HCEC 1CT (cell line): ENCODE data around the gene SH3RF3.

ENCODE experiments used
- DNase-seq: peaks from one replicate; pipeline ENCODE4 v3.0.0-alpha.2; 2017

The SH3RF3 gene

GRCh38 chr2:109383505-109384307 is 254.7 kb downstream of the SH3RF3 start:
- no peak for DNase-seq

GRCh38 chr2:109384308-109385271 is 255.6 kb downstream of the SH3RF3 start:
- DNase-seq, result no peak

GRCh38 chr2:109385506-109385905 is 256.5 kb downstream of the SH3RF3 start:
- DNase-seq, result no peak

GRCh38 chr2:109386004-109386695 is 257.1 kb downstream of the SH3RF3 start:
- DNase-seq, result no peak

GRCh38 chr2:109387221-109387735 is 258.3 kb downstream of the SH3RF3 start:
- DNase-seq, result no peak

GRCh38 chr2:109387778-109388469 is 258.9 kb downstream of the SH3RF3 start:
- no peak for DNase-seq

- no peak for DNase-seq
These were observed 262.2 kb downstream of the SH3RF3 start for GRCh38 chr2:109391243-109391642.

- DNase-seq, result no peak
These were observed 263.1 kb downstream of the SH3RF3 start for GRCh38 chr2:109392140-109392539.

- DNase-seq, result no peak
These were observed 264.0 kb downstream of the SH3RF3 start for GRCh38 chr2:109392816-109393661.

- DNase-seq, result no peak
These were observed 264.6 kb downstream of the SH3RF3 start for GRCh38 chr2:109393662-109393972.

- no peak for DNase-seq
These were observed 266.6 kb downstream of the SH3RF3 start for GRCh38 chr2:109395494-109396201.

GRCh38 chr2:109396202-109397180 is 267.5 kb downstream of the SH3RF3 start:
- DNase-seq, result no peak

- DNase-seq, result no peak
These were observed 268.9 kb downstream of the SH3RF3 start for GRCh38 chr2:109397893-109398292.

- DNase-seq, result no peak
These were observed 269.5 kb downstream of the SH3RF3 start for GRCh38 chr2:109398366-109399015.

- DNase-seq, result no peak
These were observed 270.1 kb downstream of the SH3RF3 start for GRCh38 chr2:109399066-109399465.

- DNase-seq, result no peak
These were observed 271.1 kb downstream of the SH3RF3 start for GRCh38 chr2:109400102-109400501.

GRCh38 chr2:109401370-109401769 is 272.4 kb downstream of the SH3RF3 start:
- no peak for DNase-seq

- no peak for DNase-seq
These were observed 273.2 kb downstream of the SH3RF3 start for GRCh38 chr2:109402180-109402579.
